ENCODE measurements around the gene FJX1.

FJX1 gene

GRCh38 chr11:35617687-35618496 is at the start of gene FJX1:
TSS of gene FJX1 (plus strand) at chr11:35618460. CDS start at chr11:35618637, 177 bp downstream.
- DNase-seq (ENCODE audit: low spot score): no peak

GRCh38 chr11:35571696-35572095 is 46.6 kb upstream of the FJX1 start:
- DNase-seq (ENCODE audit: low spot score): no peak

GRCh38 chr11:35579557-35580396 is 38.5 kb upstream of the FJX1 start:
- no peak for DNase-seq (ENCODE audit: low spot score)

GRCh38 chr11:35580397-35580781 is 37.9 kb upstream of the FJX1 start:
- DNase-seq (ENCODE audit: low spot score): no peak

- no peak for DNase-seq (ENCODE audit: low spot score)
These were observed 36.2 kb upstream of the FJX1 start for GRCh38 chr11:35582033-35582432.

GRCh38 chr11:35583126-35583525 is 35.1 kb upstream of the FJX1 start:
- no peak for DNase-seq (ENCODE audit: low spot score)

GRCh38 chr11:35583843-35584242 is 34.4 kb upstream of the FJX1 start:
- no peak for DNase-seq (ENCODE audit: low spot score)

- no peak for DNase-seq (ENCODE audit: low spot score)
These were observed 33.9 kb upstream of the FJX1 start for GRCh38 chr11:35584321-35584720.

- no peak for DNase-seq (ENCODE audit: low spot score)
These were observed 32.8 kb upstream of the FJX1 start for GRCh38 chr11:35585416-35585815.

GRCh38 chr11:35586222-35586621 is 32.0 kb upstream of the FJX1 start:
- no peak for DNase-seq (ENCODE audit: low spot score)

GRCh38 chr11:35587972-35588371 is 30.3 kb upstream of the FJX1 start:
- no peak for DNase-seq (ENCODE audit: low spot score)

GRCh38 chr11:35588627-35589026 is 29.6 kb upstream of the FJX1 start:
- no peak for DNase-seq (ENCODE audit: low spot score)

- no peak for DNase-seq (ENCODE audit: low spot score)
These were observed 29.0 kb upstream of the FJX1 start for GRCh38 chr11:35589281-35589680.

- DNase-seq (ENCODE audit: low spot score): no peak
These were observed 27.8 kb upstream of the FJX1 start for GRCh38 chr11:35590412-35590811.

GRCh38 chr11:35593143-35593542 is 25.1 kb upstream of the FJX1 start:
- no peak for DNase-seq (ENCODE audit: low spot score)

- DNase-seq (ENCODE audit: low spot score): no peak
These were observed 23.6 kb upstream of the FJX1 start for GRCh38 chr11:35594680-35595079.

GRCh38 chr11:35598254-35599125 is 19.8 kb upstream of the FJX1 start:
- DNase-seq (ENCODE audit: low spot score): no peak

GRCh38 chr11:35600331-35600838 is 17.9 kb upstream of the FJX1 start:
- DNase-seq (ENCODE audit: low spot score): no peak

- no peak for DNase-seq (ENCODE audit: low spot score)
These were observed 16.0 kb upstream of the FJX1 start for GRCh38 chr11:35602160-35602793.

GRCh38 chr11:35602979-35603378 is 15.3 kb upstream of the FJX1 start:
- DNase-seq (ENCODE audit: low spot score): no peak

GRCh38 chr11:35605706-35606105 is 12.6 kb upstream of the FJX1 start:
- DNase-seq (ENCODE audit: low spot score): no peak

GRCh38 chr11:35606206-35606605 is 12.1 kb upstream of the FJX1 start:
- no peak for DNase-seq (ENCODE audit: low spot score)

Data from hematopoietic multipotent progenitor cell treated with erythropoietin and hydrocortisone succinate and interleukin-3 and kit ligand, for 17 days (in vitro differentiated cells).